H9 (cell line): ENCODE data around the gene MMP25. TPM values are rescaled to one million over a fixed set of nuclear protein-coding genes. Genes with fewer than 3 reads are reported as not detected.
A peak's percentile ranks its signal among the peaks of the same experiment; 100 is the strongest.

Experiments
- DNase-seq: peaks from one replicate; pipeline ENCODE4 v3.0.0-alpha.2; 2017
- H2AFZ ChIP-seq: one replicate; pipeline ENCODE4 v1.6.1; 2013; ENCODE audit warnings: mild to moderate bottlenecking, low read length, control low read depth, moderate library complexity
- H2AK5ac ChIP-seq: 2 replicates; pipeline ENCODE4 v1.6.1; 2013; ENCODE audit warnings: low read length, control low read depth, mixed read lengths; ENCODE audit not compliant: insufficient read length
- H2BK120ac ChIP-seq: one replicate; pipeline ENCODE4 v1.6.1; 2013; ENCODE audit warnings: low read depth, mild to moderate bottlenecking, low read length, control low read depth, inconsistent platforms; ENCODE audit not compliant: poor library complexity, severe bottlenecking
- H2BK12ac ChIP-seq: 2 replicates; pipeline ENCODE4 v1.6.1; 2013; ENCODE audit warnings: low read length, control low read depth, mixed read lengths, low read depth; ENCODE audit not compliant: insufficient read length
- H2BK15ac ChIP-seq: 2 replicates; pipeline ENCODE4 v1.6.1; 2013; ENCODE audit warnings: low read depth, low read length, control low read depth
- H2BK20ac ChIP-seq: one replicate; pipeline ENCODE4 v1.6.1; 2013; ENCODE audit warnings: low read depth, mild to moderate bottlenecking, low read length, control low read depth, inconsistent platforms; ENCODE audit not compliant: poor library complexity, severe bottlenecking
- H2BK5ac ChIP-seq: 2 replicates; pipeline ENCODE4 v1.6.1; 2013; ENCODE audit warnings: low read length, control low read depth, mixed read lengths; ENCODE audit not compliant: insufficient read length
- H3K14ac ChIP-seq: 2 replicates; pipeline ENCODE4 v1.6.1; 2013; ENCODE audit warnings: low read length, control low read depth; ENCODE audit not compliant: insufficient read depth
- H3K18ac ChIP-seq: 2 replicates; pipeline ENCODE4 v1.6.1; 2013; ENCODE audit warnings: low read depth, mild to moderate bottlenecking, mixed read lengths, low read length, control low read depth; ENCODE audit not compliant: insufficient read length
- H3K23ac ChIP-seq: 2 replicates; pipeline ENCODE4 v1.6.1; 2013; ENCODE audit warnings: low read length, control low read depth, mixed read lengths, low read depth; ENCODE audit not compliant: insufficient read length
- H3K23me2 ChIP-seq: 2 replicates; pipeline ENCODE4 v1.6.1; 2013; ENCODE audit warnings: low read depth, mild to moderate bottlenecking, mixed read lengths, low read length, control low read depth; ENCODE audit not compliant: insufficient read length, poor library complexity, severe bottlenecking
- H3K27ac ChIP-seq: 2 replicates; pipeline ENCODE4 v1.5.1; 2013; ENCODE audit warnings: low read length, control low read depth, mixed read lengths, low read depth; ENCODE audit not compliant: insufficient read length
- H3K27me3 ChIP-seq: 2 replicates; pipeline ENCODE4 v1.6.1; 2013; ENCODE audit warnings: low read length, control low read depth, inconsistent platforms; ENCODE audit not compliant: insufficient read depth
- H3K4ac ChIP-seq: 2 replicates; pipeline ENCODE4 v1.6.1; 2013; ENCODE audit warnings: low read depth, mild to moderate bottlenecking, control low read depth, inconsistent platforms, low read length, moderate library complexity
- H3K4me1 ChIP-seq: 2 replicates; pipeline ENCODE4 v1.6.1; 2013; ENCODE audit warnings: low read length, control low read depth, inconsistent platforms; ENCODE audit not compliant: insufficient read depth
- H3K4me2 ChIP-seq: 2 replicates; pipeline ENCODE4 v1.6.1; 2013; ENCODE audit warnings: low read length, control low read depth, mixed read lengths; ENCODE audit not compliant: insufficient read length, insufficient read depth
- H3K56ac ChIP-seq: 2 replicates; pipeline ENCODE4 v1.6.1; 2013; ENCODE audit warnings: low read depth, mild to moderate bottlenecking, mixed read lengths, low read length, control low read depth; ENCODE audit not compliant: insufficient read length
- H3K79me1 ChIP-seq: 2 replicates; pipeline ENCODE4 v1.6.1; 2013; ENCODE audit warnings: low read depth, mild to moderate bottlenecking, moderate library complexity, low read length, control low read depth, inconsistent platforms; ENCODE audit not compliant: insufficient read depth, poor library complexity, severe bottlenecking
- H3K79me2 ChIP-seq: 2 replicates; pipeline ENCODE4 v1.6.1; 2013; ENCODE audit warnings: low read length, control low read depth, inconsistent platforms; ENCODE audit not compliant: insufficient read depth
- H3K9ac ChIP-seq: 2 replicates; pipeline ENCODE4 v1.6.1; 2013; ENCODE audit warnings: low read length, control low read depth, mixed read lengths; ENCODE audit not compliant: insufficient read length; ENCODE audit errors: extremely low read depth
- H3K9me3 ChIP-seq: one replicate; pipeline ENCODE4 v1.6.1; 2013; ENCODE audit warnings: low read depth, low read length, inconsistent platforms; ENCODE audit not compliant: control insufficient read depth
- H3T11ph ChIP-seq: one replicate; pipeline ENCODE4 v1.6.1; 2013; ENCODE audit warnings: mild to moderate bottlenecking, low read length, control low read depth, inconsistent platforms
- H4K20me1 ChIP-seq: one replicate; pipeline ENCODE4 v1.6.1; 2013; ENCODE audit not compliant: control insufficient read depth, insufficient read length, insufficient read depth
- H4K5ac ChIP-seq: 2 replicates; pipeline ENCODE4 v1.6.1; 2013; ENCODE audit warnings: low read depth, mild to moderate bottlenecking, mixed read lengths, low read length, control low read depth; ENCODE audit not compliant: insufficient read length
- H4K8ac ChIP-seq: replicated peaks from 2 replicates; pipeline ENCODE4 v1.6.1; 2013; ENCODE audit warnings: low read length, control low read depth, mixed read lengths, low read depth; ENCODE audit not compliant: insufficient read length
- H4K91ac ChIP-seq: 2 replicates; pipeline ENCODE4 v1.6.1; 2013; ENCODE audit warnings: low read depth, mild to moderate bottlenecking, moderate library complexity, mixed read lengths, low read length, control low read depth; ENCODE audit not compliant: insufficient read length
- H3K27ac Mint-ChIP-seq, 3 experiments: 2 replicates in 2 of 3; 3 replicates in 1 of 3; pipeline ENCODE4 v1.8.0; 2020 to 2021; ENCODE audit warnings: mixed read lengths in 3 of 3, mild to moderate bottlenecking in 1 of 3, moderate library complexity in 1 of 3
- H3K27me3 Mint-ChIP-seq: 2 replicates; pipeline ENCODE4 v1.8.0; 2021; ENCODE audit warnings: low read depth, mild to moderate bottlenecking, moderate library complexity, mixed read lengths
- H3K36me3 Mint-ChIP-seq, 3 experiments: 2 replicates in 2 of 3; 3 replicates in 1 of 3; pipeline ENCODE4 v1.8.0; 2020 to 2021; ENCODE audit warnings: low read depth in 3 of 3, mixed read lengths in 3 of 3; ENCODE audit not compliant: insufficient read depth in 1 of 3
- H3K4me1 Mint-ChIP-seq, 2 experiments: 2 replicates each; pipeline ENCODE4 v1.8.0; 2020; ENCODE audit warnings: mixed read lengths in 2 of 2
- H3K4me3 Mint-ChIP-seq, 2 experiments: 2 replicates in 1 of 2; 3 replicates in 1 of 2; pipeline ENCODE4 v1.8.0; 2020 to 2021; ENCODE audit warnings: mild to moderate bottlenecking in 2 of 2, mixed read lengths in 2 of 2, moderate library complexity in 1 of 2
- H3K9me3 Mint-ChIP-seq, 2 experiments: 2 replicates in 1 of 2; 3 replicates in 1 of 2; pipeline ENCODE4 v1.8.0; 2020; ENCODE audit warnings: mild to moderate bottlenecking in 2 of 2, mixed read lengths in 2 of 2, moderate library complexity in 1 of 2
- CTCF ChIP-seq: fragments of 200-600 bp; sonication (generic); conservative IDR thresholded peaks from 3 replicates; pipeline ENCODE4 v1.8.0; 2021; ENCODE audit warnings: antibody characterized with exemption, mild to moderate bottlenecking
- WGBS: extraction: QIAGEN DNeasy Blood & Tissue Kit; methylation state at CpG from one replicate; pipeline ENCODE4 v1.1.7; 2013; ENCODE audit warnings: missing lambda C conversion rate, low lambda C conversion rate, mixed read lengths; ENCODE audit not compliant: insufficient read length; ENCODE audit errors: extremely low coverage; 5-methylcytosine and 5-hydroxymethylcytosine counted together
- total RNA-seq: library from RNA; stranded (reverse); gene quantifications from 2 replicates; pipeline ENCODE4 v1.2.1, GENCODE V29; 2021

The MMP25 gene
- total RNA-seq, 1 experiment from 2014 or later = 13.5 TPM

DNA sequence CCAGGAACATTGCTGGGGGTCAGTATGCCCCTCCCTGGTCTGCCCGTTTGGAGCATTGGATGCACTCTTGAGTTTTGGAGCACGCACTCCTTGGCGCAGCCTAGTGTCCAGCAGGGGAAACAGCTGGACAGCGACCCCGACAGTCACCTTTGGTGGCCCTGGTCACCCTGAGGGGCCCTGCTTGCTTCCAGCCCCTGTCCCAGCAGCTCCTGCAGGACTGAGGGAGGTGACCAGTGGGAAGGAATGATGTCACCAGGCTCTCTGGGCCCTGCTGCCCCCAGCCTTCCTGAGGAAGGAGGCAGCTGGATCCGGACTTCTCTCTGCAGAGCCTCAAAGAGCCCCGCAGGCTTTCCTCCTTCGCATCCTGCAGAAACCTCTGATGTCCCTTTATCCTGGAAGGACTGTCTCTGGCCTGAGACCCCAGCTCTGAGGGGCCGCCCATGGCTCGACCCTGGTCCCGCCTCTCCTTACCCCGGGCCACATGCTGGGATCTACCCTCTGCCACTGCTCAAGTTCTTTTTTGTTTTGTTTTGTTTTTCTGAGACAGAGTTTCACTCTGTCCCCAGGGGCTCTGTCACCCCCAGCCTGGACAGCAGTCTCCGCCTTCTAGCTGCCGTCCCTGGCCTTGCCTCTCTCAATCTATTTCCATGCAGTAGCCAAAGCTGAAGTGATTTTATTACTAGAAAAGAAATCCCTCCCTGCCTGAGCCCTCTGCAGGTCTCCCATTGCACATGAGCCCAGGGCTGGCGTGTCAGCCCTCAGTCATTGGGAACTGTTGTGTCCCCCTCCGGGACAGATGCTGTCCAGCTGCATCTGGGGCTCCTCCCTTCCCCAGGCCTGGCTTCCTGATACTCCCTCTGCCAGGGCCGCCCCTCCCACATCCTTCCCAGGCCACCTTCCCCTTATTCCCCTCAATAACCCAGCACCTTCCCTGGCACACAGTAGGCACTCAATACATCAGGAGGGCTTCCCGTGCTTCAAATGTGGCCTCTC lies 41.2 kb downstream of the MMP25 start:
- H3K18ac ChIP-seq = no peak overlapping the region
- no peak overlapping the region for H2BK20ac ChIP-seq
- Mint-ChIP-seq H3K9me3 (no peaks in the 10 kb centered on the region), H3K4me1 (peaks cover 10 to 17% of the 10 kb centered on the region in 2 experiments), H3K36me3 (peaks cover 32 to 67% (median 36%) of the 10 kb centered on the region in 3 experiments; a peak in 6 of 7 replicates), H3K27ac (peak overlapping the region; percentile 85 to 93 (median 91); a peak in 6 of 7 replicates), H3K27me3 (no peaks in the 10 kb centered on the region; the same call in 1 of the 2 replicates), H3K4me3 (peak overlapping the region in 1 of 2 experiments; percentile 55; a peak in 2 of 5 replicates)
- no peaks in the 10 kb centered on the region; the same call in 1 of the 2 replicates for H3K79me2 ChIP-seq
- TF ChIP-seq CTCF = peak; percentile 54
- H2BK120ac ChIP-seq = no peak overlapping the region
- no peak overlapping the region for H2BK12ac ChIP-seq
- no peak overlapping the region for H4K8ac ChIP-seq
- H3K27me3 ChIP-seq = no peaks in the 10 kb centered on the region
- H3K4ac ChIP-seq = no peak overlapping the region
- H3K9me3 ChIP-seq = no peaks in the 10 kb centered on the region
- H3K4me1 ChIP-seq = no peaks in the 10 kb centered on the region
- no peak overlapping the region for H4K91ac ChIP-seq
- WGBS = no CpG with 5 or more reads among the region's 18 CpGs
- no peak overlapping the region for H4K5ac ChIP-seq
- no peak overlapping the region for H2BK5ac ChIP-seq
- no peak overlapping the region for H3K27ac ChIP-seq
- peak; percentile 65 for DNase-seq
- H3T11ph ChIP-seq = no peak overlapping the region
- H3K23ac ChIP-seq = no peak overlapping the region
- no peak overlapping the region for H3K56ac ChIP-seq
- H2AK5ac ChIP-seq = no peak overlapping the region
- no peak overlapping the region for H3K9ac ChIP-seq
- no peak overlapping the region for H3K4me2 ChIP-seq
- no peak overlapping the region for H2AFZ ChIP-seq
- no peaks in the 10 kb centered on the region for H3K23me2 ChIP-seq
- peaks cover 6% of the 10 kb centered on the region for H3K79me1 ChIP-seq
- H3K14ac ChIP-seq = no peak overlapping the region; the same call in 1 of the 2 replicates
- no peaks in the 10 kb centered on the region for H4K20me1 ChIP-seq
- no peak overlapping the region for H2BK15ac ChIP-seq
